Measurements from ENCODE around the gene CLN5.

DNA sequence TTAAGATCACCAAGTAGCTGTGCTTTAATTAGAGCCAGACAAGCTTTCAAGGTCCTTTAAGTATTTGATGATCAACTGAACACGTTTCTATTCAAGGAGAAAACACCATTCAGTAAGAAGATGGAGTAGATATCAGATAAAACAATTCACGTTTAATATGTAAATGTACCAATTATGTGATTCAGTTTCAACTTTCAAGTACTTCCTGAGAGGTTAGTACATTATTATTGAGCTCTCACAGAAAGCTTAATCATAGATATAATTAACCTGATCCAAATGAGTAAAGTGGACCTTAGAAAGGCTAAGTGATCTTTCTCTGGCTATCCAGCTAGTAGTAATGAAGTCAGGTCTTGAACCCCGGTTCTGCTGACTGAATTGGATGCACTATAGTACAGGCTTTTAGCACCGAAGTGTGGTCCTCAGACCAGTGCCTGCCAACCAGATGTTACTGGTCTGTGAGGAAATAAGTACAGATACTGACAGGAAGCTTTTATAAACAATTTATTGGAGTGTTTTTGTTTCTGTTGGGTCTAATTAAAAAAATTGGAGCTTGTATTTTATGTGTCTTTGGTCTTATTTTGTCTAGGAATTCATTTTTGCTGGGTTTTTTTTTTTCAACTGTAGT lies 10.2 kb downstream of the CLN5 start:
- TF ChIP-seq, protein P1, sequence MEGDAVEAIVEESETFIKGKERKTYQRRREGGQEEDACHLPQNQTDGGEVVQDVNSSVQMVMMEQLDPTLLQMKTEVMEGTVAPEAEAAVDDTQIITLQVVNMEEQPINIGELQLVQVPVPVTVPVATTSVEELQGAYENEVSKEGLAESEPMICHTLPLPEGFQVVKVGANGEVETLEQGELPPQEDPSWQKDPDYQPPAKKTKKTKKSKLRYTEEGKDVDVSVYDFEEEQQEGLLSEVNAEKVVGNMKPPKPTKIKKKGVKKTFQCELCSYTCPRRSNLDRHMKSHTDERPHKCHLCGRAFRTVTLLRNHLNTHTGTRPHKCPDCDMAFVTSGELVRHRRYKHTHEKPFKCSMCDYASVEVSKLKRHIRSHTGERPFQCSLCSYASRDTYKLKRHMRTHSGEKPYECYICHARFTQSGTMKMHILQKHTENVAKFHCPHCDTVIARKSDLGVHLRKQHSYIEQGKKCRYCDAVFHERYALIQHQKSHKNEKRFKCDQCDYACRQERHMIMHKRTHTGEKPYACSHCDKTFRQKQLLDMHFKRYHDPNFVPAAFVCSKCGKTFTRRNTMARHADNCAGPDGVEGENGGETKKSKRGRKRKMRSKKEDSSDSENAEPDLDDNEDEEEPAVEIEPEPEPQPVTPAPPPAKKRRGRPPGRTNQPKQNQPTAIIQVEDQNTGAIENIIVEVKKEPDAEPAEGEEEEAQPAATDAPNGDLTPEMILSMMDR (conservative IDR thresholded peaks at IDR 0.05; ENCODE audit: low read depth, low read length) = no peak
- no peak for TF ChIP-seq EZH2 (IDR thresholded peaks at IDR 0.05; ENCODE audit: low read length, unreplicated experiment)

Measured in PC-3 (cell line).